Ishikawa (cell line): Measurements from ENCODE around the gene PAFAH2.

ENCODE experiments used
- CEBPB ChIP-seq: IDR thresholded peaks from 2 replicates; pipeline ENCODE4 v1.6.1; 2012
- CREB1 ChIP-seq: IDR thresholded peaks from 2 replicates; pipeline ENCODE4 v1.6.1; 2012; ENCODE audit warnings: low read depth
- EGR1 ChIP-seq: IDR thresholded peaks from 2 replicates; pipeline ENCODE4 v1.6.1; 2012
- EP300 ChIP-seq: IDR thresholded peaks from 2 replicates; pipeline ENCODE4 v1.6.1; 2012; ENCODE audit warnings: borderline replicate concordance
- FOXM1 ChIP-seq: IDR thresholded peaks from 2 replicates; pipeline ENCODE4 v1.6.1; 2012; ENCODE audit warnings: low read depth, borderline replicate concordance
- MAX ChIP-seq: IDR thresholded peaks from 2 replicates; pipeline ENCODE4 v1.6.1; 2012
- NFIC ChIP-seq: IDR thresholded peaks from 2 replicates; pipeline ENCODE4 v1.6.1; 2012
- RAD21 ChIP-seq: IDR thresholded peaks from 2 replicates; pipeline ENCODE4 v1.6.1; 2012; ENCODE audit warnings: low read depth
- REST ChIP-seq: IDR thresholded peaks from 2 replicates; pipeline ENCODE4 v1.6.1; 2012; ENCODE audit warnings: low read depth, mild to moderate bottlenecking
- TAF1 ChIP-seq: IDR thresholded peaks from 2 replicates; pipeline ENCODE4 v1.6.1; 2012; ENCODE audit warnings: low read depth, mild to moderate bottlenecking
- TCF12 ChIP-seq: IDR thresholded peaks from 2 replicates; pipeline ENCODE4 v1.6.1; 2012; ENCODE audit warnings: low read depth
- TEAD4 ChIP-seq: IDR thresholded peaks from 2 replicates; pipeline ENCODE4 v1.6.1; 2012
- USF1 ChIP-seq: IDR thresholded peaks from 2 replicates; pipeline ENCODE4 v1.6.1; 2012
- YY1 ChIP-seq: IDR thresholded peaks from 2 replicates; pipeline ENCODE4 v1.6.1; 2012; ENCODE audit warnings: low read depth
- ZBTB7A ChIP-seq: IDR thresholded peaks from 2 replicates; pipeline ENCODE4 v1.6.1; 2012; ENCODE audit warnings: low read depth

The PAFAH2 gene

GRCh38 chr1:26023009-26023408, 25.1 kb upstream of the PAFAH2 start:
- TF ChIP-seq TAF1 = no peak
- no peak for TF ChIP-seq RAD21
- TF ChIP-seq REST = no peak
- no peak for TF ChIP-seq USF1
- TF ChIP-seq TEAD4 = no peak
- no peak for TF ChIP-seq CEBPB
- no peak for TF ChIP-seq MAX
- no peak for TF ChIP-seq FOXM1

- TF ChIP-seq FOXM1 = no peak
- no peak for TF ChIP-seq TCF12
- TF ChIP-seq ZBTB7A = no peak
- TF ChIP-seq USF1 = no peak
- TF ChIP-seq TEAD4 = no peak
- TF ChIP-seq CREB1 = no peak
These were observed 24.5 kb upstream of the PAFAH2 start for GRCh38 chr1:26022404-26022779.

- TF ChIP-seq REST (no peak), NFIC (no peak), EP300 (no peak), FOXM1 (no peak), TEAD4 (no peak), YY1 (no peak), TCF12 (no peak), MAX (no peak), RAD21 (no peak), CREB1 (no peak), ZBTB7A (no peak), TAF1 (no peak), CEBPB (no peak), EGR1 (no peak), USF1 (no peak)
These were observed 24.0 kb upstream of the PAFAH2 start, which contains the start of gene EXTL1 for GRCh38 chr1:26021647-26022403. EXTL1 (plus strand) TSS chr1:26021775; CDS start chr1:26022647, 872 bp downstream.

- no peak for TF ChIP-seq YY1
- no peak for TF ChIP-seq CREB1
- TF ChIP-seq USF1 = no peak
These were observed 23.2 kb upstream of the PAFAH2 start for GRCh38 chr1:26020941-26021646.

- TF ChIP-seq YY1 = no peak
- no peak for TF ChIP-seq ZBTB7A
- TF ChIP-seq NFIC = no peak
- TF ChIP-seq EGR1 = no peak
- TF ChIP-seq CREB1 = no peak
- TF ChIP-seq RAD21 = no peak
- TF ChIP-seq REST = no peak
- TF ChIP-seq USF1 = no peak
- TF ChIP-seq EP300 = no peak
- TF ChIP-seq MAX = no peak
- no peak for TF ChIP-seq FOXM1
- TF ChIP-seq TCF12 = no peak
- TF ChIP-seq CEBPB = no peak
- no peak for TF ChIP-seq TEAD4
- TF ChIP-seq TAF1 = no peak
These were observed 22.5 kb upstream of the PAFAH2 start for GRCh38 chr1:26020330-26020768.
